Dendritic cell treated with granulocyte-macrophage colony-stimulating factor and Interleukin-4, amounts not matched to agents 40 ng/mL and 50 ng/mL, for 4 days (primary cell): Measurements from ENCODE around the gene KDM6B.

Source experiments
- H3K27ac Mint-ChIP-seq: one replicate; pipeline ENCODE4 v1.8.0; 2022; ENCODE audit warnings: mild to moderate bottlenecking, mixed read lengths
- H3K27me3 Mint-ChIP-seq: one replicate; pipeline ENCODE4 v1.8.0; 2022; ENCODE audit warnings: mild to moderate bottlenecking, mixed read lengths
- H3K36me3 Mint-ChIP-seq: one replicate; pipeline ENCODE4 v1.8.0; 2022; ENCODE audit warnings: low read depth, mixed read lengths
- H3K4me1 Mint-ChIP-seq: one replicate; pipeline ENCODE4 v1.8.0; 2022; ENCODE audit warnings: low read depth, mixed read lengths
- H3K4me3 Mint-ChIP-seq: one replicate; pipeline ENCODE4 v1.8.0; 2022; ENCODE audit warnings: mild to moderate bottlenecking, moderate library complexity, mixed read lengths
- H3K9me3 Mint-ChIP-seq: one replicate; pipeline ENCODE4 v1.8.0; 2022; ENCODE audit warnings: mixed read lengths
- intact Hi-C: fragments of 100-400 bp; cut with micrococcal nuclease; formaldehyde crosslinking; loops from one replicate; pipeline ENCODE4 v1.15.0; 2022

KDM6B gene

DNA sequence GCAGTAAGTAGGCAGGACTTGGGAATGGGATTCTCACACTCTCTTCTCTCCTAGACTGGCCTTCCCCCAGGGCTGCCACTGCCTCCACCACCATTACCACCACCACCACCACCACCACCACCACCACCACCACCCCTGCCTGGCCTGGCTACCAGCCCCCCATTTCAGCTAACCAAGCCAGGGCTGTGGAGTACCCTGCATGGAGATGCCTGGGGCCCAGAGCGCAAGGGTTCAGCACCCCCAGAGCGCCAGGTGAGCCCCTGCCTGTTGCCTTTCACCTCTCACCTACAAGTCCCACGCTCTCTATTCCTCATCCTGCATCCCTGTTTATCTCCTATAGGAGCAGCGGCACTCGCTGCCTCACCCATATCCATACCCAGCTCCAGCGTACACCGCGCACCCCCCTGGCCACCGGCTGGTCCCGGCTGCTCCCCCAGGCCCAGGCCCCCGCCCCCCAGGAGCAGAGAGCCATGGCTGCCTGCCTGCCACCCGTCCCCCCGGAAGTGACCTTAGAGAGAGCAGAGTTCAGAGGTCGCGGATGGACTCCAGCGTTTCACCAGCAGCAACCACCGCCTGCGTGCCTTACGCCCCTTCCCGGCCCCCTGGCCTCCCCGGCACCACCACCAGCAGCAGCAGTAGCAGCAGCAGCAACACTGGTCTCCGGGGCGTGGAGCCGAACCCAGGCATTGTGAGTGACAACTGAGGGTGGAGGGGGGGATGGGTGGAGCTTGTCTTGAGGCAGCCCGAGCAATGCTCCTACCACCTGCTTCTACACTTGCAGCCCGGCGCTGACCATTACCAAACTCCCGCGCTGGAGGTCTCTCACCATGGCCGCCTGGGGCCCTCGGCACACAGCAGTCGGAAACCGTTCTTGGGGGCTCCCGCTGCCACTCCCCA lies 13.0 kb downstream of the KDM6B start:
- H3K9me3 Mint-ChIP-seq = no peaks in the 10 kb centered on the region
- peaks cover 69% of the 10 kb centered on the region for H3K4me1 Mint-ChIP-seq
- H3K4me3 Mint-ChIP-seq = no peak overlapping the region
- H3K36me3 Mint-ChIP-seq = peaks cover 25% of the 10 kb centered on the region
- peak overlapping the region; percentile 98 for H3K27ac Mint-ChIP-seq
- H3K27me3 Mint-ChIP-seq = no peaks in the 10 kb centered on the region
- intact Hi-C loops = loop anchor here (10.0 kb wide), 1 partner anchor 308 kb away; the partner anchor contains the start of gene PER1

- no peaks in the 10 kb centered on the region for H3K9me3 Mint-ChIP-seq
- intact Hi-C loops = loop anchor here (10.0 kb wide), 1 partner anchor 307 kb away; the partner anchor contains the start of gene PER1
- H3K4me1 Mint-ChIP-seq = peaks cover 69% of the 10 kb centered on the region
- no peaks in the 10 kb centered on the region for H3K27me3 Mint-ChIP-seq
- peaks cover 14% of the 10 kb centered on the region for H3K36me3 Mint-ChIP-seq
- H3K4me3 Mint-ChIP-seq = no peak overlapping the region
- peak overlapping the region; percentile 27 for H3K27ac Mint-ChIP-seq
Measured at GRCh38 chr17:7848131-7848579, 14.1 kb downstream of the KDM6B start.

GRCh38 chr17:7848739-7849129 lies 14.7 kb downstream of the KDM6B start:
- Mint-ChIP-seq H3K9me3 (no peaks in the 10 kb centered on the region), H3K27ac (no peak overlapping the region), H3K4me3 (no peak overlapping the region), H3K36me3 (peaks cover 9% of the 10 kb centered on the region), H3K4me1 (peaks cover 69% of the 10 kb centered on the region), H3K27me3 (no peaks in the 10 kb centered on the region)
- intact Hi-C loops = loop anchor here (10.0 kb wide), 1 partner anchor 306 kb away; the partner anchor contains the start of gene PER1

DNA sequence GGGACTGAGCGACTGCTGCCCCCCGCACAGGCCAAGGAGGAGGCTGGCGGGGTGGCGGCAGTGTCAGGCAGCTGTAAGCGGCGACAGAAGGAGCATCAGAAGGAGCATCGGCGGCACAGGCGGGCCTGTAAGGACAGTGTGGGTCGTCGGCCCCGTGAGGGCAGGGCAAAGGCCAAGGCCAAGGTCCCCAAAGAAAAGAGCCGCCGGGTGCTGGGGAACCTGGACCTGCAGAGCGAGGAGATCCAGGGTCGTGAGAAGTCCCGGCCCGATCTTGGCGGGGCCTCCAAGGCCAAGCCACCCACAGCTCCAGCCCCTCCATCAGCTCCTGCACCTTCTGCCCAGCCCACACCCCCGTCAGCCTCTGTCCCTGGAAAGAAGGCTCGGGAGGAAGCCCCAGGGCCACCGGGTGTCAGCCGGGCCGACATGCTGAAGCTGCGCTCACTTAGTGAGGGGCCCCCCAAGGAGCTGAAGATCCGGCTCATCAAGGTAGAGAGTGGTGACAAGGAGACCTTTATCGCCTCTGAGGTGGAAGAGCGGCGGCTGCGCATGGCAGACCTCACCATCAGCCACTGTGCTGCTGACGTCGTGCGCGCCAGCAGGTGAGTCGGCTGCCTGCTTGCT lies 15.2 kb downstream of the KDM6B start:
- intact Hi-C loops = loop anchor here (10.0 kb wide), 1 partner anchor 306 kb away; the partner anchor contains the start of gene PER1
- H3K27ac Mint-ChIP-seq = no peak overlapping the region

DNA sequence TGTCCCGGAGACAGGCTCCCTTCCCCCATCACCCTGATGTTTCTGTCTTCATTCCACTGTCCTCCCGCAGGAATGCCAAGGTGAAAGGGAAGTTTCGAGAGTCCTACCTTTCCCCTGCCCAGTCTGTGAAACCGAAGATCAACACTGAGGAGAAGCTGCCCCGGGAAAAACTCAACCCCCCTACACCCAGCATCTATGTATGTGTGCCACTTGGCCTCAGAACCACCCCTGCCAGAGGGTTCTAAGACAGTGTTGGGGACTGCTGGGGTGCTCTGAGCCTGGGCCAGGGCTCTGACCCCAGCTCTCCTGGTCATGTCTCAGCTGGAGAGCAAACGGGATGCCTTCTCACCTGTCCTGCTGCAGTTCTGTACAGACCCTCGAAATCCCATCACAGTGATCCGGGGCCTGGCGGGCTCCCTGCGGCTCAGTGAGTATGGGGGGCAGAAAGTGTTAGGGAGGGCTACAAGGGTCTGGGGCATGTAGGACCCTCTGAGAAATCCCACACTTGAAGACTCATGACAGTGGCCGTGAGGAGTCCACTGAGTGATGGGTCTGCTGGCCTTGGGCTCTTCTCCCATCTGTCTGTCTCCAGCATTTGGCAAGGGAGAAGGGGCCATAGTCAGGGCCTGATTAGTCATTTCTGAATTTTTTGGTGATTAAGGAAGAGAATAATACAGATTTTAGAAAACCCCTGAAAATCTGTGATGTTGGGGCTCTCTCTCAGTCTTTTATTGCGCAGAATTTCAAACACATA lies 15.9 kb downstream of the KDM6B start:
- no peaks in the 10 kb centered on the region for H3K9me3 Mint-ChIP-seq
- H3K4me1 Mint-ChIP-seq = peaks cover 69% of the 10 kb centered on the region
- H3K36me3 Mint-ChIP-seq = no peaks in the 10 kb centered on the region
- intact Hi-C loops = loop anchor here (2.0 to 10.0 kb wide), 3 partner anchors 15 to 305 kb away; partner anchors contain the start of genes KDM6B and PER1
- H3K27ac Mint-ChIP-seq = no peak overlapping the region
- no peaks in the 10 kb centered on the region for H3K27me3 Mint-ChIP-seq
- no peak overlapping the region for H3K4me3 Mint-ChIP-seq

More for the DNA sequence above, 15.2 kb downstream of the KDM6B start:
- H3K4me3 Mint-ChIP-seq = no peak overlapping the region
- H3K9me3 Mint-ChIP-seq = no peaks in the 10 kb centered on the region
- peaks cover 4% of the 10 kb centered on the region for H3K36me3 Mint-ChIP-seq
- no peaks in the 10 kb centered on the region for H3K27me3 Mint-ChIP-seq
- peaks cover 69% of the 10 kb centered on the region for H3K4me1 Mint-ChIP-seq

DNA sequence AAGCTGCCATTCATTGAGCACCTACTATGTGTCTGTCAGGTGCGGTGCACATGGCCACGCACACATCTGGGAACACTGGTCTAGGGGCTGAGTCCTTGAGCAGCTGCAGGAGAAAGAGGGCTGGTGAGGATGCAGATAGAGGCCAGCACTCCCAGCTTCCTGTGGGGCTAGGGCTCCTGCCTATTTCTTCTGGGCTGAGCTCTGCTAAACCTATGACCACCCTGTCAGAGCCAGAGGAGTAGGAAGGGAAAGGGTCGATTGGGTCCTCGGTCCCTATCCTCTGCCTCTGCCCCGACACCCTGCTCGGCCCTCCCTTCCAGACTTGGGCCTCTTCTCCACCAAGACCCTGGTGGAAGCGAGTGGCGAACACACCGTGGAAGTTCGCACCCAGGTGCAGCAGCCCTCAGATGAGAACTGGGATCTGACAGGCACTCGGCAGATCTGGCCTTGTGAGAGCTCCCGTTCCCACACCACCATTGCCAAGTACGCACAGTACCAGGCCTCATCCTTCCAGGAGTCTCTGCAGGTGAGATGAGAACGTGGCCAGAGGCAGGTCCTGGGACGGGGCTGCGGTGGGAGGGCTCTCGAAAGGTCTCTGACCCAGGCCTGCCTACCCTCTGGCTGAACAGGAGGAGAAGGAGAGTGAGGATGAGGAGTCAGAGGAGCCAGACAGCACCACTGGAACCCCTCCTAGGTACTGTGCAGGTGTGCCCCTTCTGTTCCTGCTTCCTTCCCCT lies 16.9 kb downstream of the KDM6B start:
- peaks cover 63% of the 10 kb centered on the region for H3K4me1 Mint-ChIP-seq
- H3K27ac Mint-ChIP-seq = peak overlapping the region; percentile 31
- intact Hi-C loops = loop anchor here (1.0 to 5.0 kb wide), 3 partner anchors 16 to 104 kb away; partner anchors contain the start of gene KDM6B
- no peaks in the 10 kb centered on the region for H3K27me3 Mint-ChIP-seq
- H3K9me3 Mint-ChIP-seq = no peaks in the 10 kb centered on the region
- no peaks in the 10 kb centered on the region for H3K36me3 Mint-ChIP-seq
- no peak overlapping the region for H3K4me3 Mint-ChIP-seq

DNA sequence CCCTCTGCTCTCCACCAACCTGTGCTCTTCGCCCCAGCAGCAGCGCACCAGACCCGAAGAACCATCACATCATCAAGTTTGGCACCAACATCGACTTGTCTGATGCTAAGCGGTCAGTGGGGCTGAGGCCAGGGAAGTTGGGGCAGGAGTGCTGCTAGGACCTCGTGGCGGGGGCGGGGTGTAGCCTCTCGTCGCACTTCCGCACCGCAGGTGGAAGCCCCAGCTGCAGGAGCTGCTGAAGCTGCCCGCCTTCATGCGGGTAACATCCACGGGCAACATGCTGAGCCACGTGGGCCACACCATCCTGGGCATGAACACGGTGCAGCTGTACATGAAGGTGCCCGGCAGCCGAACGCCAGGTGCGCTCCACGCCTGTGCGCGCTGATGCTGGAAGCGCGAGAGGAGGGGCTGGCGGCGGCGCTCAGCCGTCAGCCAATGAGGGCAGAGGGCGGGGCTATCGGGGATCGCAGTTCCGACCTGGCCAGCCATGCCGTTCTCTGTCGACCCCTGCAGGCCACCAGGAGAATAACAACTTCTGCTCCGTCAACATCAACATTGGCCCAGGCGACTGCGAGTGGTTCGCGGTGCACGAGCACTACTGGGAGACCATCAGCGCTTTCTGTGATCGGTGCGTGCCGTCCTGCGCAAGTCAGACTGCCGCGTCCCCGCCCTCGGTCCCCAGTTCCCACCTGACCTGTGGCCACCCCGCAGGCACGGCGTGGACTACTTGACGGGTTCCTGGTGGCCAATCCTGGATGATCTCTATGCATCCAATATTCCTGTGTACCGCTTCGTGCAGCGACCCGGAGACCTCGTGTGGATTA lies 17.6 kb downstream of the KDM6B start:
- Mint-ChIP-seq H3K27ac (peak overlapping the region; percentile 31), H3K27me3 (no peaks in the 10 kb centered on the region), H3K9me3 (no peaks in the 10 kb centered on the region), H3K36me3 (no peaks in the 10 kb centered on the region), H3K4me1 (peaks cover 55% of the 10 kb centered on the region), H3K4me3 (peak overlapping the region; percentile 20)
- intact Hi-C loops = loop anchor here (1.0 to 5.0 kb wide), 3 partner anchors 17 to 104 kb away; partner anchors contain the start of gene KDM6B

- no peak overlapping the region for H3K27ac Mint-ChIP-seq
Measured at GRCh38 chr17:7852262-7852670, 18.2 kb downstream of the KDM6B start.

GRCh38 chr17:7852919-7853690 lies 19.1 kb downstream of the KDM6B start:
- no peaks in the 10 kb centered on the region for H3K9me3 Mint-ChIP-seq
- no peak overlapping the region for H3K27ac Mint-ChIP-seq
- H3K27me3 Mint-ChIP-seq = no peaks in the 10 kb centered on the region
- H3K36me3 Mint-ChIP-seq = no peaks in the 10 kb centered on the region
- peaks cover 44% of the 10 kb centered on the region for H3K4me1 Mint-ChIP-seq
- H3K4me3 Mint-ChIP-seq = no peak overlapping the region
- intact Hi-C loops = loop anchor here (5.0 kb wide), 1 partner anchor 106 kb away; no protein-coding TSS in a partner anchor

More at GRCh38 chr17:7852262-7852670, 18.2 kb downstream of the KDM6B start:
- Mint-ChIP-seq H3K27me3 (no peaks in the 10 kb centered on the region), H3K4me1 (peaks cover 49% of the 10 kb centered on the region), H3K36me3 (no peaks in the 10 kb centered on the region), H3K4me3 (no peak overlapping the region), H3K9me3 (no peaks in the 10 kb centered on the region)
- intact Hi-C loops = loop anchor here (5.0 kb wide), 1 partner anchor 105 kb away; no protein-coding TSS in a partner anchor

DNA sequence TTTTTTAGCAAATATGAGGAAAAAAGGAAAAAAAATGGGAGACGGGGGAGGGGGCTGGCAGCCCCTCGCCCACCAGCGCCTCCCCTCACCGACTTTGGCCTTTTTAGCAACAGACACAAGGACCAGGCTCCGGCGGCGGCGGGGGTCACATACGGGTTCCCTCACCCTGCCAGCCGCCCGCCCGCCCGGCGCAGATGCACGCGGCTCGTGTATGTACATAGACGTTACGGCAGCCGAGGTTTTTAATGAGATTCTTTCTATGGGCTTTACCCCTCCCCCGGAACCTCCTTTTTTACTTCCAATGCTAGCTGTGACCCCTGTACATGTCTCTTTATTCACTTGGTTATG lies 19.6 kb downstream of the KDM6B start:
- H3K27me3 Mint-ChIP-seq = no peaks in the 10 kb centered on the region
- intact Hi-C loops = loop anchor here (5.0 kb wide), 1 partner anchor 106 kb away; no protein-coding TSS in a partner anchor
- no peaks in the 10 kb centered on the region for H3K36me3 Mint-ChIP-seq
- H3K9me3 Mint-ChIP-seq = no peaks in the 10 kb centered on the region
- H3K4me3 Mint-ChIP-seq = no peak overlapping the region
- H3K4me1 Mint-ChIP-seq = peaks cover 41% of the 10 kb centered on the region
- no peak overlapping the region for H3K27ac Mint-ChIP-seq

DNA sequence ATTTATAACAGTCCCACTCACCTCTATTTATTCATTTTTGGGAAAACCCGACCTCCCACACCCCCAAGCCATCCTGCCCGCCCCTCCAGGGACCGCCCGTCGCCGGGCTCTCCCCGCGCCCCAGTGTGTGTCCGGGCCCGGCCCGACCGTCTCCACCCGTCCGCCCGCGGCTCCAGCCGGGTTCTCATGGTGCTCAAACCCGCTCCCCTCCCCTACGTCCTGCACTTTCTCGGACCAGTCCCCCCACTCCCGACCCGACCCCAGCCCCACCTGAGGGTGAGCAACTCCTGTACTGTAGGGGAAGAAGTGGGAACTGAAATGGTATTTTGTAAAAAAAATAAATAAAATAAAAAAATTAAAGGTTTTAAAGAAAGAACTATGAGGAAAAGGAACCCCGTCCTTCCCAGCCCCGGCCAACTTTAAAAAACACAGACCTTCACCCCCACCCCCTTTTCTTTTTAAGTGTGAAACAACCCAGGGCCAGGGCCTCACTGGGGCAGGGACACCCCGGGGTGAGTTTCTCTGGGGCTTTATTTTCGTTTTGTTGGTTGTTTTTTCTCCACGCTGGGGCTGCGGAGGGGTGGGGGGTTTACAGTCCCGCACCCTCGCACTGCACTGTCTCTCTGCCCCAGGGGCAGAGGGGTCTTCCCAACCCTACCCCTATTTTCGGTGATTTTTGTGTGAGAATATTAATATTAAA lies 20.2 kb downstream of the KDM6B start:
- Mint-ChIP-seq H3K27ac (no peak overlapping the region), H3K27me3 (no peaks in the 10 kb centered on the region), H3K36me3 (no peaks in the 10 kb centered on the region)

More for the DNA sequence above, 20.2 kb downstream of the KDM6B start:
- no peak overlapping the region for H3K4me3 Mint-ChIP-seq
- no peaks in the 10 kb centered on the region for H3K9me3 Mint-ChIP-seq
- H3K4me1 Mint-ChIP-seq = peaks cover 36% of the 10 kb centered on the region
- intact Hi-C loops = loop anchor here (5.0 kb wide), 1 partner anchor 107 kb away; no protein-coding TSS in a partner anchor
